ENCODE data around the gene NFE2L1. TPM values are rescaled to one million over a fixed set of nuclear protein-coding genes. Genes with fewer than 3 reads are reported as not detected.

NFE2L1 gene
- polyA plus RNA-seq, 2 of the 4 experiments (the other 2 are of a cell fraction): 108 to 283 TPM

- ChIA-PET POLR2A (interaction anchor here (1.4 to 5.4 kb wide), 3 partner anchors 8 to 14 kb away, joined by 7 to 57 read pairs (median 8); partner anchors contain the start of gene NFE2L1), CTCF (interaction anchor here (1.4 to 46.6 kb wide), 7 partner anchors 9 to 108 kb away, joined by 4 to 1398 read pairs (median 7); partner anchors contain the start of genes CDK5RAP3, COPZ2 and NFE2L1)
- peaks cover 49% of the 10 kb centered on the region for H3K4me1 ChIP-seq
- H3K9me3 ChIP-seq: no peaks in the 10 kb centered on the region
- WGBS (ENCODE audit: missing lambda C conversion rate): 61% methylated on average over 2 of the region's 2 CpGs
- H3K4me2 ChIP-seq: no peak overlapping the region
- ATAC-seq (no peak), FAIRE-seq (no peak), DNase-seq (ENCODE audit: low read depth in 1 of 2, low spot score in 1 of 2) (no peak)
- TF ChIP-seq CHD2 (IDR thresholded peaks at IDR 0.05; ENCODE audit: low read length, partially characterized antibody) (no peak), HEYL (CRISPR knock-in tag; IDR thresholded peaks at IDR 0.05) (no peak), RFX5 (IDR thresholded peaks at IDR 0.05) (no peak), TFCP2L1 (CRISPR knock-in tag; IDR thresholded peaks at IDR 0.05) (no peak), RARB (CRISPR knock-in tag; IDR thresholded peaks at IDR 0.05) (no peak), CEBPB (IDR thresholded peaks at IDR 0.05) (no peak), ZC3H11A (IDR thresholded peaks at IDR 0.05) (no peak), NFE2L2 (conservative IDR thresholded peaks at IDR 0.05; ENCODE audit: low read length) (no peak), ZFP36 (IDR thresholded peaks at IDR 0.05; ENCODE audit: borderline replicate concordance, partially characterized antibody) (no peak), ATOH8 (CRISPR knock-in tag; IDR thresholded peaks at IDR 0.05; ENCODE audit: low read depth) (no peak), GATA3 (IDR thresholded peaks at IDR 0.05; ENCODE audit: borderline replicate concordance) (no peak), PBX3 (IDR thresholded peaks at IDR 0.05) (no peak), HES2 (IDR thresholded peaks at IDR 0.05) (no peak), HOXB5 (CRISPR knock-in tag; IDR thresholded peaks at IDR 0.05) (no peak), BCL3 (IDR thresholded peaks at IDR 0.05) (no peak), MAZ (IDR thresholded peaks at IDR 0.05; ENCODE audit: borderline replicate concordance, low read depth, low read length) (no peak)
- H3K27ac ChIP-seq: peak overlapping the region; percentile 90 to 95
- no peak overlapping the region for H3K4me3 ChIP-seq
Observed at GRCh38 chr17:48056879-48057278, 8.7 kb downstream of the NFE2L1 start.

GRCh38 chr17:48057626-48058025, 9.5 kb downstream of the NFE2L1 start:
- H3K4me2 ChIP-seq: no peak overlapping the region
- FAIRE-seq (no peak), DNase-seq (ENCODE audit: low read depth in 1 of 2, low spot score in 1 of 2) (no peak), ATAC-seq (no peak)
- H3K4me3 ChIP-seq: no peak overlapping the region
- H3K27ac ChIP-seq: no peak overlapping the region
- H3K9me3 ChIP-seq: no peaks in the 10 kb centered on the region
- POLR2A ChIA-PET: interaction anchor here (5.4 kb wide), 1 partner anchor 9 kb away, joined by 57 read pairs; the partner anchor contains the start of gene NFE2L1
- H3K4me1 ChIP-seq: peaks cover 41% of the 10 kb centered on the region
- CTCF ChIA-PET: interaction anchor here (0.8 to 46.6 kb wide), 6 partner anchors 10 to 55 kb away, joined by 3 to 1398 read pairs (median 6); partner anchors contain the start of genes COPZ2 and NFE2L1
- TF ChIP-seq HMGXB4 (CRISPR knock-in tag; IDR thresholded peaks at IDR 0.05; ENCODE audit: borderline replicate concordance) (no peak), NPAS2 (CRISPR knock-in tag; IDR thresholded peaks at IDR 0.05; ENCODE audit: borderline replicate concordance) (no peak), RARB (CRISPR knock-in tag; IDR thresholded peaks at IDR 0.05) (no peak)
- 86% methylated on average over 4 of the region's 4 CpGs for WGBS (ENCODE audit: missing lambda C conversion rate)

Measured in A549 (cell line).